A549 (cell line): Measurements from ENCODE around the gene COL26A1.

ENCODE experiments used
- CTCF ChIP-seq: fragments of >200 bp; sonication (Bioruptor Twin); formaldehyde crosslinking; IDR thresholded peaks from 3 replicates; pipeline ENCODE4 v1.5.1; 2016
- NR3C1 ChIP-seq: fragments of >200 bp; sonication (Bioruptor Twin); formaldehyde crosslinking; IDR thresholded peaks from 3 replicates; pipeline ENCODE4 v1.6.1; 2017
- POLR2A ChIP-seq: IDR thresholded peaks from 2 replicates; pipeline ENCODE4 v1.6.1; 2012; ENCODE audit warnings: mild to moderate bottlenecking, low read length
- POLR2AphosphoS2 ChIP-seq: conservative IDR thresholded peaks from 2 replicates; pipeline ENCODE4 v1.6.1; 2012; ENCODE audit warnings: low read length, improper control_type of control experiment, inconsistent platforms
- REST ChIP-seq: fragments of 200-600 bp; sonication (generic); IDR thresholded peaks from 2 replicates; pipeline ENCODE4 v1.6.1; 2016; ENCODE audit warnings: antibody characterized with exemption, mild to moderate bottlenecking, moderate library complexity
- RFX5 ChIP-seq: fragments of 450-650 bp; IDR thresholded peaks from 2 replicates; pipeline ENCODE4 v1.7.1; 2014; ENCODE audit warnings: antibody characterized with exemption, mild to moderate bottlenecking, moderate library complexity
- RNF2 ChIP-seq: fragments of 200-600 bp; sonication (generic); IDR thresholded peaks from 2 replicates; pipeline ENCODE4 v1.6.1; 2016; ENCODE audit warnings: low read depth, mild to moderate bottlenecking, antibody characterized with exemption, moderate library complexity, borderline replicate concordance

- TF ChIP-seq CTCF: no peak
- no peak for TF ChIP-seq POLR2A
- no peak for TF ChIP-seq RFX5
- TF ChIP-seq POLR2AphosphoS2: no peak
- TF ChIP-seq NR3C1: no peak
- TF ChIP-seq REST: no peak
- no peak for TF ChIP-seq RNF2
These were observed 235.3 kb downstream of the COL26A1 start for GRCh38 chr7:101597941-101598340.
